HG03457 (cell line): ENCODE data around the gene PKNOX1.
"Not testable (repeated sequence)": the region's sequence is repeated elsewhere in the genome, so short reads cannot be mapped to it uniquely, and the experiment has no call there.

Experiments
- ATAC-seq: cut with Tn5 transposase; IDR thresholded peaks from one replicate; pipeline ENCODE4 v1.9.1; 2021; ENCODE audit warnings: moderate number of reproducible peaks; ENCODE audit not compliant: unreplicated experiment

Gene PKNOX1

GRCh38 chr21:42973991-42974831 is at the start of gene PKNOX1:
TSS of gene PKNOX1 (plus strand) at chr21:42974562. CDS start at chr21:43004382, 29,820 bp downstream.
- ATAC-seq = peak; percentile 74

- no peak for ATAC-seq
These were observed 49.0 kb upstream of the PKNOX1 start, which contains the start of gene ERVH48-1 for GRCh38 chr21:42925114-42925926. TSS of gene ERVH48-1 (minus strand) at chr21:42925630. CDS start at chr21:42919006, 6,624 bp downstream.

- ATAC-seq = not testable (repeated sequence)
These were observed 46.7 kb upstream of the PKNOX1 start for GRCh38 chr21:42927474-42928200.

GRCh38 chr21:42929969-42930368 is 44.4 kb upstream of the PKNOX1 start:
- ATAC-seq = no peak

GRCh38 chr21:42931560-42932235 is 42.7 kb upstream of the PKNOX1 start:
- no peak for ATAC-seq

GRCh38 chr21:42932378-42933136 is 41.8 kb upstream of the PKNOX1 start:
- ATAC-seq = not testable (repeated sequence)

GRCh38 chr21:42933137-42933970 is 41.0 kb upstream of the PKNOX1 start:
- not testable (repeated sequence) for ATAC-seq

- ATAC-seq = not testable (repeated sequence)
These were observed 40.4 kb upstream of the PKNOX1 start for GRCh38 chr21:42933973-42934372.

- not testable (repeated sequence) for ATAC-seq
These were observed 38.0 kb upstream of the PKNOX1 start for GRCh38 chr21:42936360-42936759.

- ATAC-seq = not testable (repeated sequence)
These were observed 37.1 kb upstream of the PKNOX1 start for GRCh38 chr21:42937034-42937940.

GRCh38 chr21:42937960-42938605 is 36.3 kb upstream of the PKNOX1 start:
- ATAC-seq = no peak

GRCh38 chr21:42938606-42938995 is 35.8 kb upstream of the PKNOX1 start:
- ATAC-seq = not testable (repeated sequence)

- no peak for ATAC-seq
These were observed 34.6 kb upstream of the PKNOX1 start for GRCh38 chr21:42939582-42940413.

GRCh38 chr21:42941696-42942085 is 32.7 kb upstream of the PKNOX1 start:
- no peak for ATAC-seq

- ATAC-seq = no peak
These were observed 32.1 kb upstream of the PKNOX1 start for GRCh38 chr21:42942244-42942643.

GRCh38 chr21:42949094-42949755 is 25.1 kb upstream of the PKNOX1 start:
- not testable (repeated sequence) for ATAC-seq
